Measurements from ENCODE around the gene C5orf22.
"Not testable (repeated sequence)": the region's sequence is repeated elsewhere in the genome, so short reads cannot be mapped to it uniquely, and the experiment has no call there.

C5orf22 gene

GRCh38 chr5:31556461-31556860, 24.4 kb downstream of the C5orf22 start:
- no peak for DNase-seq

DNA sequence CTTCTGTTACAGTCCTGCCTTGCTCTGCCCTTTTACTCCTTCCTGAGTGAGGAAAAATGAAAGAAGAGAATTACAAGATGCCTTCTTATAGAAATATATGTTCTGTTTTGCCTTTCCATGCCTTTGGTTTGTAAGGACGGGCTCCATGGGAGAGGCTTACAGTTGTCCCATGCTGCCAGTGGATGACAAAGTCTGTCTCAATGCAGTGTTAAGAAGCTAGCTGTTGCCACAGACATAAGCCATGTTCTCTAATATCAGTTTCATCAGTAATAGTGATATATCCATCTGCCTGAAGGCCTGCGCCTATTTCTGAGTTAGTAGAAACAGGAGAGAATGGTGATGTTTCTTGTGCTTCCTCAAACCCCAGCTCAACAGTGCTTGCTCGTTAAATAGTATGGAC, 27.8 kb downstream of the C5orf22 start:
- DNase-seq = no peak

GRCh38 chr5:31561946-31562345, 29.8 kb downstream of the C5orf22 start:
- no peak for DNase-seq

DNA sequence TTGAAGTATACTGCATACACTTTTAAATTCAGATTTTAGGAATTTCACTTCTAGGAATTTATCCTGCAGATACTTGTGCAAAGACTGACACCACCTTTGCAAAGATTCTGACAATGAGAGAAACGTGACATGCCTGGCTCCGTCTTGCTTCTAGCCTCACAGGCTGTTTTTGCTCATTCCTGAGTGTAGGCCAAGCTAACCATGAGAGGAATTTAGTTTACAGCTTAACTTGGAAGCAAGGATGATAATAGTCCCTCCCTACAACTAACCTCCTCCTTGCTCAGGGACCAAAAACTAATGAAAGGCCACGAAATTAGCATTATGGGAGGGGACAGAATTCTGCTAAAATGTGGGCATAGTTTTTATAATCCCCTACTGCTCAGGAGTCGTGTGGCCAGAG, 31.1 kb downstream of the C5orf22 start:
- no peak for DNase-seq

- DNase-seq = not testable (repeated sequence)
These were observed 34.3 kb downstream of the C5orf22 start for GRCh38 chr5:31566362-31566761.

DNA sequence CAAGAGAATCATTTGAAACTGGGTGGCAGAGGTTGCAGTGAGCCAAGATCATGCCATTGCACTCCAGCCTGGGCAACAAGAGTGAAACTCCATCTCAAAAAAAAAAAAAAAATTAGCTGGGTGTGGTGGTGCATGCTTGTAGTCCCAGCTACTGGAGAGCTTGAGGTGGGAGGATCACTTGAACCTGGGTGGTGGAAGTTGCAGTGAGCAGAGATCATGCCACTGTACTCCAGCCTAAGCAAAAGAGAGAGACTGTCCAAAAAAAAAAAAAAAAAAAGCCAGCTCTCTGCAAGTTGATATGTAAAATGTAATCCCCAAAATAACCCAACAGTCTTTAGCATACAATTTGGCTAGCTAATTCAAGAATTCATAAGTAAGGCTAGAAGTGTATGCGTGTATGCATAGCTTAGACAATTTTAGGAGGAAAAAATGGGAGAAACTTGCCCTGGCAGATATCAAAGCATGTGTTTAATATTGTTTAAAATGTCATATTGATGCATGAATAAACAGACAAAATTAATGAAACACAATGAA, 36.3 kb downstream of the C5orf22 start:
- no peak for DNase-seq

- no peak for DNase-seq
These were observed 37.0 kb downstream of the C5orf22 start for GRCh38 chr5:31569068-31569467.

DNA sequence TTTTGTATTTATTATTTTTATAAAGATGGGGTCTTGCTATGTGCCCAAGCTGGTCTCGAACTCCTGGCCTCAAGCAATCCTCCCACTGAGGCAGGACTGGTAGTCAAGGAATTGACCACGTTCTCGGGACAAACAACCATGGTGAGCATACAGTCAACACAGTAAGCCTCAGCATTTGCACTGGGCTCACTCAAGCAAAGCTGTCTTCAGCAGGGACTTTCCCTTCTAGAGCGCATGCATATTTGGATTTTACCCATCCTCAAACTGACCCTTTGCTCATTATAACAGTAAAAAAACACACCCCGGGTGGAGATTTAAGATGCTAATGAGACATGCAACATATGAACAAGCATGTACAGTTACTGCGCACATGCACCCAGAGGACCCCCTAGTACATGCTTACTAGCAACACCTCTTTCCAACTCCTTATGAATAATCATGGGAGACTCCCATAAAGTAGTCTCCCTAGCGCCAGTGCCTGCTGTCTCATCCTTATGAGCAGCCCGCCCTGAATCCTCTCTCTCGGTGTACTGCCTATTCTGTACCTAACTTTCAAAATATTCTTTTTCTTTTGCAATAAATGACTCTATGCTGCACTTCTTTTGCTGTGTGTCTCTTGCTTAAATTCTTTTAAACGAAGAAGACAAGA, 41.5 kb downstream of the C5orf22 start:
- no peak for DNase-seq

DNA sequence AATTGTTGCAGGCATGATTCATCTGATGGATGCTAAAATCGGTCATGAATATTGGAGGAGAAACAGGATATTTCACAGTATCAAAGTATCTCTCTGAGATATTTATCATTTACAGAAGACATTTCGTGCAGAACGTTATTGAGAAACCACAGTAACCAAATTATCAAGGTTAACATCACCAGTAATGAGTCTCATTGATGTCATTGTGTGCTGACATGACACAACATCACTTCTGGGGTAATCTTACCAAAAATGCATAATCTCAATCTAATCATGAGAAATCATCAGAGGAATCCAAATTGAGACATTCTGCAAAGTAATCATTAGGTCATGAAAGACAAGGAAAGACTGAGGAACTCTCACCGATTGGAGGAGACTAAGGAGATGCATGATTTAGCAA, 42.7 kb downstream of the C5orf22 start:
- DNase-seq = no peak

DNA sequence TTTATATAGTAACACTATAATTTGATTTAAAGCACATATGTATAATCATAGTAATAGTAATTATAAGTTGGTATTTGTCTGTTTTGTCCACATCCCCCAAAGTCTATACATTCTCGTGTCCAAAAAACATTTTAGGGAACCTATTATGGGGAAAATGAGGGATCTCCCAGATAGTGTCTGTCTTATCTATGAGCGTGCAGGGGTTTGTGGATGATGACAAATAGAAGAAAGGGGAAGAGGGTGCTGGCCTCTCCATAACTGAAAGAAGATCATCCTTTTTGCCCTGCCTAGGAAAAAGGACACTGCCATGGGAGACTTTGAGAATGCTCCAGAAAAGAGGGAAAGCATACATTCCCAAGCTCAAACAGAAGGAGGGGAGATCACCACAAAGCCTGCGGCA, 45.3 kb downstream of the C5orf22 start:
- no peak for DNase-seq

GRCh38 chr5:31579558-31579957, 47.5 kb downstream of the C5orf22 start:
- no peak for DNase-seq

GRCh38 chr5:31581498-31582099, 49.5 kb downstream of the C5orf22 start:
- DNase-seq = no peak

GRCh38 chr5:31583129-31583528, 51.0 kb downstream of the C5orf22 start:
- DNase-seq = no peak

DNA sequence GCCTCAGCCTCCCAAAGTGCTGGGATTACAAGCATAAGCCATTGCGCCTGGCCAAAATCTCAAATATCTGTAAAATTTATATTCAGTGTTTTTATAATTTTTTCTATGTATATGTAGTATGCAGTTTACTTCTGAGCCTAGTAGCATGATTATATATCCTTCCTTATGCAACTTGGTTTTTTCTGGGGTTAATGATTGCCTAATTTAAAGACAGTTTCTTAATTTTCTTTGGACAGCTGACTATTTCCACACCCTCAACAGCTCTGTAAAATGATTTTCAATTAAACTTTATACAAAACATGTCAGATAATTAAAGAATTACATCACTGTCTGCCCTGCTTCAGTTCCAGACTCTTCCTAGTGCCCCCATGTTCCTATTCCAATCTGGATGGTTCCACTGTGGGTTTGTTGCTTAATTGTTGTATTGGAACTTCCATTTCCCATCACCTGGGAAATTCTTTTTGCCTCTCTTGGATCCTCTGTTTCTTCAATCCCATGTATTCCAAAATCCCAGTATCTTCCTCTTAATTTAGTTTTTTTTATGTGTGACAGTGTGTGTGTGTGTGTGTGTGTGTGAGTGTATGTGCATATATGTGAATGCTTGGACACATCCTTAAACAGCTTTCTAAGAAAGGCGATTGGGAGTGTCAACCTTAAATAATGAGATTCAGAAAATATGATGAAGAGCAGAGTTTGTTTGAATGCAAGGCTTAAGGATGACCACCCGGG, 53.2 kb downstream of the C5orf22 start:
- no peak for DNase-seq

- no peak for DNase-seq
These were observed 53.8 kb downstream of the C5orf22 start for GRCh38 chr5:31585895-31586270.

DNA sequence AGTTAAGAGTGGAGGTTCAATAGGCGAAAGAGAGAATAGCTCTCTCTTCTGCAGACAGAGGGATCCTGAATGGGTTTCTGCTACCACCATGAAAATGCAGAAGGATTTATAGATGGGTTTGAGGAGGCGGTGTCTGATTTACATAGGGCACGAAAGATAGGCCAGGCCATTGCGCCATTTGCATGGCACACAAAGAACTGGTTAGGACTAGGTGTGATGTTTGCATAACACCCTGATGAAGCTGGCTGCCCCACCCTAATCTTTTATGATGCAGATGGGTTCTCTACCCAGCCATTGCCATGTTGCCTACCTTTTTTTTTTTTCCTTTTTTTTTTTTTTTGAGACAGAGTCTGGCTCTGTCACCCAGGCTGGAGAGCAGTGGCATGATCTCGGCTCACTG, 55.4 kb downstream of the C5orf22 start:
- no peak for DNase-seq

DNA sequence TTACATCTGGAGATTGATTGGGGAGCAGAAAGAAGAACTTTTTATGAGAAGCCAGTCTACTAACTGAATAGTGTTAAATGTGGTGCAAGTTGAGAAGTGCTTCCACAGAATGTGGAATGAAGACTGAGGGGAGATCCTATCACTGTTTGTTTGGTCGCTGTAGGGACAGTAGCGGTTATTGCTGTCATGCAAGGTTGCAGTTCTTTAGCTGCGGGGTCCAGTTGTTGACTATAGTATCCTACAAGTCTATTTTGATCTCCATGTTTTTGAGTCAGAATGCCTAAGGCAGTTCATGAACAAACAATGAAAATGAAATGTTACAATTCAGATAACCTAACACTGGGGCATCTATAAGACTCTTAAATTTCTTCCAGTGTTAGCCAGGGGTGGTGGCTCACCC, 61.6 kb downstream of the C5orf22 start:
- DNase-seq = no peak

- no peak for DNase-seq
These were observed 64.3 kb downstream of the C5orf22 start for GRCh38 chr5:31596354-31596753.

- DNase-seq = no peak
These were observed 66.8 kb downstream of the C5orf22 start for GRCh38 chr5:31598640-31599611.

DNA sequence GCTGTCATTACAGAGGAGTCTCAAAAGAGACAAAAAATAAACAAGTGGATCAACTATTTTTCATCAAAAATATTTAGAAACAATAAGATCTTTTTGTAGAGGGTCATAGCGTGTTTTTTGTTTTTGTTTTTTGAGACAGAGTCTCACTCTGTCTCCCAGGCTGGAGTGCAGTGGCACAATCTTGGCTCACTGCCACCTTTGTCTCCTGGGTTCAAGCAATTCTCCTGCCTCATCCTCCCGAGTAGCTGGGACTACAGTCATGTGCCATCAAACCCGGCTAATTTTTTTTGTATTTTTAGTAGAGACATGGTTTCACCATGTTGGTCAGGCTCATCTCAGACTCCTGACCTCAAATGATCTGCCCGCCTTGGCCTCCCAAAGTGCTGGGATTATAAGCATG, 70.2 kb downstream of the C5orf22 start:
- DNase-seq = not testable (repeated sequence)

DNA sequence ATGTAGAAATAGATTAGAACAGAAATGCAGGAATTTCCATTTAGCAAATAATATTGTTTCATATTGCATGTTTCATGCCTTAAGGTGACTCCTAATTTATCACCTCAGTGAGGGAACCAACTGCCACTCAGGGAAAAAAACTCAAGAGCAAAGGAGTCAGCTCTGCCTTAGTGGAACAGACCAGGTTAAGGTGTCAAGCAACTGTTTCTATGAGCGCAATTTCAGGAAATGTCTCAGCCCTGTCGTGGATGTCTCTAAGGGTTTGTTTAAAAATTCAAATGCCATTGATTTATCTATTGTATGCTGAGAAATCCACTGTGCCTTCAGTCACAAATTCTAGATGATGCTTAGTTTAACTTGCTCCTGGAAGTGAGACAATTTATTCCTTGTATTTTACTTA, 72.1 kb downstream of the C5orf22 start:
- no peak for DNase-seq

DNA sequence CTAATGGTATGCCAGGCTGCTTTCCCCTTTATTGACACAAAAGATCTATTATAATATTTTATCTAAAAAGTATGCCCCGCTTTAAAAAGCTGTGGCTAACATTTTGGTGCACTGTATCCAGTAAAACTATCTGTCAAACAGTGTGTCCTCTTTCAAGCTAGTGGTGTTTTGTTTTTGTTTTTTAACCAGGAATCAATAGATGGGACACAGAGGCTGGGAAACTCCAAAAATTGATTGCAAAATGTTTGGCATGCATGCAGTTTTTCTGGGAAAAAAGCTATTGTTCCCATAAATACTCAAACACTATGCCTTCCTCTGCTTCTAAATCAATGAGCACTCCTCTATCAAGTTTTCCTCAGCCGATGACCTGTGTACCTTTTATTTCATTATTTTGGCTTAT, 72.5 kb downstream of the C5orf22 start:
- no peak for DNase-seq
